NCI-H446 treated with DMSO at 0.1 percent for 48 hours (cell line): ENCODE data around the gene NR3C2.

Source experiments
- DNase-seq: peaks from one replicate; lab custom pipeline; 2025; lab: John Stamatoyannopoulos, UW

The NR3C2 gene

GRCh38 chr4:148263802-148264201 is 178.4 kb downstream of the NR3C2 start:
- no peak for DNase-seq

GRCh38 chr4:148263127-148263526 is 179.1 kb downstream of the NR3C2 start:
- no peak for DNase-seq

GRCh38 chr4:148261848-148262247 is 180.4 kb downstream of the NR3C2 start:
- no peak for DNase-seq

- DNase-seq = no peak
These were observed 182.4 kb downstream of the NR3C2 start for GRCh38 chr4:148259841-148260240.

GRCh38 chr4:148258535-148258934 is 183.7 kb downstream of the NR3C2 start:
- DNase-seq = no peak

GRCh38 chr4:148255344-148255720 is 186.9 kb downstream of the NR3C2 start:
- DNase-seq = no peak

GRCh38 chr4:148254621-148255343 is 187.4 kb downstream of the NR3C2 start:
- DNase-seq = no peak

GRCh38 chr4:148253768-148254167 is 188.4 kb downstream of the NR3C2 start:
- DNase-seq = no peak

- DNase-seq = no peak
These were observed 193.4 kb downstream of the NR3C2 start for GRCh38 chr4:148248824-148249223.

- DNase-seq = no peak
These were observed 197.2 kb downstream of the NR3C2 start for GRCh38 chr4:148245015-148245414.

- no peak for DNase-seq
These were observed 198.4 kb downstream of the NR3C2 start for GRCh38 chr4:148243837-148244236.

GRCh38 chr4:148240241-148240640 is 202.0 kb downstream of the NR3C2 start:
- no peak for DNase-seq

- peak; percentile 46 for DNase-seq
These were observed 202.7 kb downstream of the NR3C2 start for GRCh38 chr4:148239494-148239985.

GRCh38 chr4:148238811-148239493 is 203.3 kb downstream of the NR3C2 start:
- DNase-seq = no peak

GRCh38 chr4:148238086-148238485 is 204.1 kb downstream of the NR3C2 start:
- DNase-seq = no peak

GRCh38 chr4:148235809-148236208 is 206.4 kb downstream of the NR3C2 start:
- DNase-seq = peak; percentile 8

- no peak for DNase-seq
These were observed 212.4 kb downstream of the NR3C2 start for GRCh38 chr4:148229798-148230197.

- no peak for DNase-seq
These were observed 213.2 kb downstream of the NR3C2 start for GRCh38 chr4:148229028-148229427.

- no peak for DNase-seq
These were observed 215.1 kb downstream of the NR3C2 start for GRCh38 chr4:148227147-148227546.

GRCh38 chr4:148226341-148226740 is 215.9 kb downstream of the NR3C2 start:
- no peak for DNase-seq

- DNase-seq = no peak
These were observed 216.6 kb downstream of the NR3C2 start for GRCh38 chr4:148225639-148226038.

- DNase-seq = no peak
These were observed 217.7 kb downstream of the NR3C2 start for GRCh38 chr4:148224476-148224875.

GRCh38 chr4:148222991-148223660 is 219.1 kb downstream of the NR3C2 start:
- no peak for DNase-seq
